ENCODE results near the gene DHX16. TPM values are rescaled to one million over a fixed set of nuclear protein-coding genes. Genes with fewer than 3 reads are reported as not detected.

DHX16 gene
- total and polyA plus RNA-seq, 9 of the 15 experiments (the other 6 are each of a cell fraction or from before 2014, with no cell fraction given) = 14.6 to 66.1 (median 47.5) TPM

- no peak for TF ChIP-seq ZBTB26 (CRISPR knock-in tag; IDR thresholded peaks at IDR 0.05)
- TF ChIP-seq BRD9 (IDR thresholded peaks at IDR 0.05; ENCODE audit: low read depth, partially characterized antibody) = peak; percentile 97
- TF ChIP-seq ZNF318 (IDR thresholded peaks at IDR 0.05; ENCODE audit: borderline replicate concordance in 1 of 2, low read depth in 1 of 2) = peak in 1 of 2 experiments; percentile 96; a peak in 2 of 4 replicates
- TF ChIP-seq REST (IDR thresholded peaks at IDR 0.05; ENCODE audit: borderline replicate concordance) = no peak
- peak; percentile 25; the same call in 1 of the 2 replicates for TF ChIP-seq REST (CRISPR knock-in tag; IDR thresholded peaks at IDR 0.05; ENCODE audit: low read depth)
- TF ChIP-seq ZFPM2 (CRISPR knock-in tag; IDR thresholded peaks at IDR 0.05) = no peak
- peak; percentile 83 for TF ChIP-seq VEZF1 (CRISPR knock-in tag; IDR thresholded peaks at IDR 0.05)
Measured at GRCh38 chr6:30717129-30717844, 44.5 kb upstream of the DHX16 start, which contains the start of gene MDC1 (continued).

All from K562 (cell line).